Measurements from ENCODE around the gene SATB1. TPM values are rescaled to one million over a fixed set of nuclear protein-coding genes. Genes with fewer than 3 reads are reported as not detected.

SATB1 gene
- total and polyA plus RNA-seq, 2 of the 4 experiments (the other 2 are of a cell fraction) = 7.5 to 10.7 TPM

DNA sequence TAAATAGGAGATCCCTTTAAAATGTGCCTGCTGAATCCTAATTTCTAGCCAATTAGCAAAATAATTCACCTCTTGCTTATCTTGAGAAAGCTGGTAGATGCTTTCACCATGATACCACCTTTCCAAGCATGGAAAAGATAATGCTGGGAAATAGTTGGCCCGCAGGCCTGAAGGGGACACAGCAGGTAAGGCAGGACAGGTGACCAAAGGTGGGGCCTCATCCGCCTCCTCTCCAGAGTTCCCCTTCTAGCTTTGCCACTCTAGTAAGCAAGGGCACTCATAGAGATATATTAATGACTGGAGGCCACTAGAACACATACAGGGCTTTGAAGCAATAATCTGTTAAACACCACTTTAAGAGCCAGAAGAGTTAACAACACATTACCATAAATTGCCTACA lies 45.5 kb downstream of the SATB1 start:
- Histone ChIP-seq H2AK9ac (replicated peaks; ENCODE audit: low read depth, low read length, poor library complexity) (no peak overlapping the region), H3K56ac (ENCODE audit: extremely low read depth, insufficient read depth, low read length) (no peak overlapping the region), H2BK20ac (ENCODE audit: low read depth, low read length) (no peak overlapping the region), H3K27ac (ENCODE audit: insufficient read depth, low read length) (no peak overlapping the region), H4K20me1 (ENCODE audit: insufficient read depth, low read length) (no peaks in the 10 kb centered on the region), H3K9ac (ENCODE audit: low read depth, low read length) (no peak overlapping the region), H2BK5ac (ENCODE audit: low read depth, low read length, poor library complexity, severe bottlenecking) (no peak overlapping the region), H3K14ac (replicated peaks; ENCODE audit: low read depth, low read length) (no peak overlapping the region), H2BK15ac (ENCODE audit: low read depth, low read length) (no peak overlapping the region), H3K4ac (ENCODE audit: low read depth, low read length) (no peak overlapping the region), H2BK120ac (ENCODE audit: low read depth, low read length) (no peak overlapping the region), H4K91ac (ENCODE audit: insufficient read depth, low read depth, low read length) (no peak overlapping the region), H3K9me3 (ENCODE audit: control insufficient read depth, insufficient read depth, low read length) (no peaks in the 10 kb centered on the region), H3K9me1 (ENCODE audit: insufficient read depth, low read length) (no peaks in the 10 kb centered on the region), H3K79me1 (ENCODE audit: low read depth in 1 of 2, low read length in 2 of 2) (no peaks in the 10 kb centered on the region), H3K27me3 (ENCODE audit: control insufficient read depth, insufficient read depth, low read length) (no peaks in the 10 kb centered on the region), H3K4me2 (ENCODE audit: low read depth, low read length) (no peak overlapping the region), H3K4me3 (ENCODE audit: insufficient read depth, low read depth, low read length) (no peak overlapping the region), H2AK5ac (ENCODE audit: low read depth, low read length) (no peak overlapping the region), H4K5ac (ENCODE audit: low read depth, low read length) (no peak overlapping the region), H2AFZ (replicated peaks; ENCODE audit: low read length, poor library complexity) (no peak overlapping the region), H3K23ac (ENCODE audit: low read depth, low read length) (no peak overlapping the region), H3K18ac (ENCODE audit: low read depth, low read length) (no peak overlapping the region), H4K8ac (ENCODE audit: low read depth in 2 of 2, low read length in 2 of 2) (no peak overlapping the region), H3K36me3 (ENCODE audit: control insufficient read depth, insufficient read depth, low read length) (no peaks in the 10 kb centered on the region), H3K4me1 (ENCODE audit: control insufficient read depth, insufficient read depth, low read length) (no peaks in the 10 kb centered on the region)
- CTCF ChIA-PET = no interaction called here
- POLR2A ChIA-PET (ENCODE audit: unreplicated experiment) = no interaction called here
- ATAC-seq (ENCODE audit: low read depth) (no peak), DNase-seq (no peak)
- intact Hi-C loops (cut with micrococcal nuclease) = loop anchor here (10.0 kb wide), 1 partner anchor 525 kb away; no protein-coding TSS in a partner anchor
- TF ChIP-seq RCOR1 (IDR thresholded peaks at IDR 0.05; ENCODE audit: insufficient replicate concordance, low read length) (no peak), BHLHE40 (IDR thresholded peaks at IDR 0.05; ENCODE audit: low read depth, low read length) (no peak), FOS (IDR thresholded peaks at IDR 0.05; ENCODE audit: low read depth, low read length) (no peak), CHD1 (IDR thresholded peaks at IDR 0.05; ENCODE audit: low read depth, low read length) (no peak), RFX5 (IDR thresholded peaks at IDR 0.05; ENCODE audit: low read depth, low read length) (no peak), NFE2L2 (IDR thresholded peaks at IDR 0.05; ENCODE audit: low read depth, low read length) (no peak), MAZ (IDR thresholded peaks at IDR 0.05; ENCODE audit: borderline replicate concordance, low read depth, low read length) (no peak), RAD21 (IDR thresholded peaks at IDR 0.05; ENCODE audit: low read length) (no peak), POLR2A (IDR thresholded peaks at IDR 0.05; ENCODE audit: low read depth, low read length) (no peak)
- TF ChIP-seq, protein P1, sequence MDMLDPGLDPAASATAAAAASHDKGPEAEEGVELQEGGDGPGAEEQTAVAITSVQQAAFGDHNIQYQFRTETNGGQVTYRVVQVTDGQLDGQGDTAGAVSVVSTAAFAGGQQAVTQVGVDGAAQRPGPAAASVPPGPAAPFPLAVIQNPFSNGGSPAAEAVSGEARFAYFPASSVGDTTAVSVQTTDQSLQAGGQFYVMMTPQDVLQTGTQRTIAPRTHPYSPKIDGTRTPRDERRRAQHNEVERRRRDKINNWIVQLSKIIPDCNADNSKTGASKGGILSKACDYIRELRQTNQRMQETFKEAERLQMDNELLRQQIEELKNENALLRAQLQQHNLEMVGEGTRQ (IDR thresholded peaks at IDR 0.05; ENCODE audit: low read depth, low read length) = no peak
- dilution Hi-C loops (cut with HindIII; ENCODE audit: low sequenced_read_pairs, unreplicated experiment) = no loop called here
- WGBS, 2 experiments (ENCODE audit: extremely low coverage in 2 of 2, insufficient read length in 1 of 2) = no CpG with 5 or more reads among the region's 2 CpGs
- no TSS peak for BruUV-seq (replicated peaks)
- in situ Hi-C loops (cut with MboI; ENCODE audit: low sequenced_read_pairs) = no loop called here

All from IMR-90 (cell line).